Neural progenitor cell (in vitro differentiated cells): ENCODE data around the gene CDC25B.

Source experiments
- EZH2 ChIP-seq: fragments of 200-600 bp; sonication (generic); IDR thresholded peaks from 2 replicates; pipeline ENCODE4 v1.6.1; 2017; ENCODE audit warnings: antibody characterized with exemption, mild to moderate bottlenecking, moderate library complexity
- TF ChIP-seq, protein P1 (sequence below): fragments of 200-600 bp; sonication (generic); IDR thresholded peaks from 2 replicates; pipeline ENCODE4 v1.5.1; 2017; ENCODE audit warnings: antibody characterized with exemption, mild to moderate bottlenecking

GRCh38 chr20:3823881-3824280 lies 27.8 kb downstream of the CDC25B start:
- TF ChIP-seq EZH2 = no peak
- TF ChIP-seq, protein P1, sequence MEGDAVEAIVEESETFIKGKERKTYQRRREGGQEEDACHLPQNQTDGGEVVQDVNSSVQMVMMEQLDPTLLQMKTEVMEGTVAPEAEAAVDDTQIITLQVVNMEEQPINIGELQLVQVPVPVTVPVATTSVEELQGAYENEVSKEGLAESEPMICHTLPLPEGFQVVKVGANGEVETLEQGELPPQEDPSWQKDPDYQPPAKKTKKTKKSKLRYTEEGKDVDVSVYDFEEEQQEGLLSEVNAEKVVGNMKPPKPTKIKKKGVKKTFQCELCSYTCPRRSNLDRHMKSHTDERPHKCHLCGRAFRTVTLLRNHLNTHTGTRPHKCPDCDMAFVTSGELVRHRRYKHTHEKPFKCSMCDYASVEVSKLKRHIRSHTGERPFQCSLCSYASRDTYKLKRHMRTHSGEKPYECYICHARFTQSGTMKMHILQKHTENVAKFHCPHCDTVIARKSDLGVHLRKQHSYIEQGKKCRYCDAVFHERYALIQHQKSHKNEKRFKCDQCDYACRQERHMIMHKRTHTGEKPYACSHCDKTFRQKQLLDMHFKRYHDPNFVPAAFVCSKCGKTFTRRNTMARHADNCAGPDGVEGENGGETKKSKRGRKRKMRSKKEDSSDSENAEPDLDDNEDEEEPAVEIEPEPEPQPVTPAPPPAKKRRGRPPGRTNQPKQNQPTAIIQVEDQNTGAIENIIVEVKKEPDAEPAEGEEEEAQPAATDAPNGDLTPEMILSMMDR = no peak
